ENCODE measurements around the gene LAPTM4A. TPM values are rescaled to one million over a fixed set of nuclear protein-coding genes. Genes with fewer than 3 reads are reported as not detected.

Gene LAPTM4A
- total RNA-seq, 1 experiment from 2014 or later = 123 TPM

DNA sequence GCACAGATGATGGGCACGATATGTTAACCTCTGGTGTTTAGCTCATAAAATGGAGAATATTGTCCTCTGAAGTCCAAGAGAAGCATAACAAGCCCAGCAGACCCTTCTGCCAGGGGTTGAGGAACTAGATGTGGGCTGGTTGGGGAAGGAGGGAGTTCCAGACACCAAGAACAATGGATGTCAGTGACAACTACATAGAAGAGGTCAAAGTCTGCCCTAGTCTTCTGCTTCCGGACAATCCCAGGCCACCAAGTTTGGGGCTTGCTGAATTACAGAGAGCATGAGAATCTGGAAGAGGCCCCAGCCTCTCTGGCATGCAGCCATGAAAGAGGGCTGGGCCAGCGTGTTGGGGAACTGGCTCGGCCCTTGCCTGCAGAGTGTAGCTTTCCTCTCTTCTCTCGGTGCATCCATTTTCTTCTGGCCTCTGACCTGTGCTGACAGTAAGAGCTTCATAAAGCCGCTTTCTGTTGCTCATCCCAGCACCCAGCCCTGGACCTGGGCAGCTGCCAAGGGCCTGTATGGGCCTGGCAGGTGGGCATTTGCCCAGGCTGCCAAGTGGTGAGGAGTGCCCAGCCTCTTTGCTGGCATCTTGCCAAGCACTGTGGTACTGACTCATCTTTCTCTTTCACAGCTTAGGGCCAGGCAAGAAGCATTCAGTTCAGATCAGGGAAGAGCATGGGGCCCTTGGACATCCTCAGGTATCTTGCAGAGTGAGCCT lies 14.6 kb upstream of the LAPTM4A start:
- Histone ChIP-seq H3K36me3 (ENCODE audit: control insufficient read depth, insufficient read depth, low read length) (no peaks in the 10 kb centered on the region), H3K4me3 (ENCODE audit: low read depth in 2 of 2, low read length in 2 of 2) (no peak overlapping the region), H3K9me3 (ENCODE audit: control insufficient read depth, insufficient read depth, low read depth, low read length) (no peaks in the 10 kb centered on the region), H3K27me3 (ENCODE audit: control insufficient read depth, insufficient read depth, low read length) (no peaks in the 10 kb centered on the region), H3K27ac (ENCODE audit: low read length) (no peak overlapping the region), H3K4me1 (ENCODE audit: control insufficient read depth, insufficient read depth, low read length) (no peaks in the 10 kb centered on the region)
- TF ChIP-seq POLR2AphosphoS5 (IDR thresholded peaks at IDR 0.05; ENCODE audit: low read depth, low read length) (no peak), SIN3A (IDR thresholded peaks at IDR 0.05; ENCODE audit: borderline replicate concordance, insufficient read depth, low read depth, low read length) (no peak), TCF7L2 (IDR thresholded peaks at IDR 0.05; ENCODE audit: low read depth, low read length) (no peak)
- TF ChIP-seq, protein P1, sequence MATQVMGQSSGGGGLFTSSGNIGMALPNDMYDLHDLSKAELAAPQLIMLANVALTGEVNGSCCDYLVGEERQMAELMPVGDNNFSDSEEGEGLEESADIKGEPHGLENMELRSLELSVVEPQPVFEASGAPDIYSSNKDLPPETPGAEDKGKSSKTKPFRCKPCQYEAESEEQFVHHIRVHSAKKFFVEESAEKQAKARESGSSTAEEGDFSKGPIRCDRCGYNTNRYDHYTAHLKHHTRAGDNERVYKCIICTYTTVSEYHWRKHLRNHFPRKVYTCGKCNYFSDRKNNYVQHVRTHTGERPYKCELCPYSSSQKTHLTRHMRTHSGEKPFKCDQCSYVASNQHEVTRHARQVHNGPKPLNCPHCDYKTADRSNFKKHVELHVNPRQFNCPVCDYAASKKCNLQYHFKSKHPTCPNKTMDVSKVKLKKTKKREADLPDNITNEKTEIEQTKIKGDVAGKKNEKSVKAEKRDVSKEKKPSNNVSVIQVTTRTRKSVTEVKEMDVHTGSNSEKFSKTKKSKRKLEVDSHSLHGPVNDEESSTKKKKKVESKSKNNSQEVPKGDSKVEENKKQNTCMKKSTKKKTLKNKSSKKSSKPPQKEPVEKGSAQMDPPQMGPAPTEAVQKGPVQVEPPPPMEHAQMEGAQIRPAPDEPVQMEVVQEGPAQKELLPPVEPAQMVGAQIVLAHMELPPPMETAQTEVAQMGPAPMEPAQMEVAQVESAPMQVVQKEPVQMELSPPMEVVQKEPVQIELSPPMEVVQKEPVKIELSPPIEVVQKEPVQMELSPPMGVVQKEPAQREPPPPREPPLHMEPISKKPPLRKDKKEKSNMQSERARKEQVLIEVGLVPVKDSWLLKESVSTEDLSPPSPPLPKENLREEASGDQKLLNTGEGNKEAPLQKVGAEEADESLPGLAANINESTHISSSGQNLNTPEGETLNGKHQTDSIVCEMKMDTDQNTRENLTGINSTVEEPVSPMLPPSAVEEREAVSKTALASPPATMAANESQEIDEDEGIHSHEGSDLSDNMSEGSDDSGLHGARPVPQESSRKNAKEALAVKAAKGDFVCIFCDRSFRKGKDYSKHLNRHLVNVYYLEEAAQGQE (IDR thresholded peaks at IDR 0.05; ENCODE audit: insufficient read depth in 1 of 2, low read depth in 2 of 2, low read length in 1 of 2) = no peak
- TF ChIP-seq, protein P2, sequence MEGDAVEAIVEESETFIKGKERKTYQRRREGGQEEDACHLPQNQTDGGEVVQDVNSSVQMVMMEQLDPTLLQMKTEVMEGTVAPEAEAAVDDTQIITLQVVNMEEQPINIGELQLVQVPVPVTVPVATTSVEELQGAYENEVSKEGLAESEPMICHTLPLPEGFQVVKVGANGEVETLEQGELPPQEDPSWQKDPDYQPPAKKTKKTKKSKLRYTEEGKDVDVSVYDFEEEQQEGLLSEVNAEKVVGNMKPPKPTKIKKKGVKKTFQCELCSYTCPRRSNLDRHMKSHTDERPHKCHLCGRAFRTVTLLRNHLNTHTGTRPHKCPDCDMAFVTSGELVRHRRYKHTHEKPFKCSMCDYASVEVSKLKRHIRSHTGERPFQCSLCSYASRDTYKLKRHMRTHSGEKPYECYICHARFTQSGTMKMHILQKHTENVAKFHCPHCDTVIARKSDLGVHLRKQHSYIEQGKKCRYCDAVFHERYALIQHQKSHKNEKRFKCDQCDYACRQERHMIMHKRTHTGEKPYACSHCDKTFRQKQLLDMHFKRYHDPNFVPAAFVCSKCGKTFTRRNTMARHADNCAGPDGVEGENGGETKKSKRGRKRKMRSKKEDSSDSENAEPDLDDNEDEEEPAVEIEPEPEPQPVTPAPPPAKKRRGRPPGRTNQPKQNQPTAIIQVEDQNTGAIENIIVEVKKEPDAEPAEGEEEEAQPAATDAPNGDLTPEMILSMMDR (IDR thresholded peaks at IDR 0.05) = no peak
- ChIA-PET POLR2A (no interaction called here), CTCF (interaction anchor here (0.6 kb wide), 1 partner anchor 11 kb away, joined by 8 read pairs; no protein-coding TSS in a partner anchor)
- DNase-seq (ENCODE audit: low read depth, low spot score) (no peak), ATAC-seq (peak; percentile 64; the same call in 1 of the 2 replicates)
- intact Hi-C loops (cut with micrococcal nuclease; ENCODE audit: unreplicated experiment) = no loop called here
- in situ Hi-C loops (cut with HindIII; ENCODE audit: low pct_unique_long_range_greater_than_20kb, low sequenced_read_pairs) = no loop called here
- no TSS peak for BruUV-seq (replicated peaks)

DNA sequence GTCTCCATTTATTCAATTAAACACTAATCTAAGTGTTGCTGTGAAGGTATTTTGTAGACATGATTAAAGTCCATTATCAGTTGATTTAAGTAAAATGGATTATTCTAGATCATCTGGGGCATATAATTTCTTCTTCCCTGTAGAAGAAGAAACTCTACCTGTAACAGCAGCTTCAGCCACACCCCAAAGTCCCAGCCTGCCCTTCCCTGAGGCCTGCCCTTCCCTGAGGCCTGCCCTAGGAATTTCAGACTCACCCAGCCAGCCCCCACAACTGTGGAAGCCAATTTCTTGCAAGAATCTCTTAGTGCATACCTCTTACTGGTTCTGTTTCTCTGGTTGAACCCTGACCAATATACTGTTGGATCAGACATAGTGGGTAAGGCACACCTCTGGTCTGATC lies 13.4 kb upstream of the LAPTM4A start:
- H3K9me3 ChIP-seq (ENCODE audit: control insufficient read depth, insufficient read depth, low read depth, low read length) = no peaks in the 10 kb centered on the region
- H3K36me3 ChIP-seq (ENCODE audit: control insufficient read depth, insufficient read depth, low read length) = no peaks in the 10 kb centered on the region
- no peak overlapping the region for H3K4me3 ChIP-seq (ENCODE audit: low read depth in 2 of 2, low read length in 2 of 2)
- in situ Hi-C loops (cut with HindIII; ENCODE audit: low pct_unique_long_range_greater_than_20kb, low sequenced_read_pairs) (no loop called here), intact Hi-C loops (cut with micrococcal nuclease; ENCODE audit: unreplicated experiment) (no loop called here)
- H3K4me1 ChIP-seq (ENCODE audit: control insufficient read depth, insufficient read depth, low read length) = no peaks in the 10 kb centered on the region
- CTCF ChIA-PET = no interaction called here
- no peak for TF ChIP-seq POLR2AphosphoS5 (IDR thresholded peaks at IDR 0.05; ENCODE audit: low read depth, low read length)
- TF ChIP-seq SIN3A (IDR thresholded peaks at IDR 0.05; ENCODE audit: borderline replicate concordance, insufficient read depth, low read depth, low read length) = no peak
- no peak for TF ChIP-seq TCF7L2 (IDR thresholded peaks at IDR 0.05; ENCODE audit: low read depth, low read length)
- TF ChIP-seq, protein P2 (IDR thresholded peaks at IDR 0.05) = no peak
- TF ChIP-seq, protein P1 (IDR thresholded peaks at IDR 0.05; ENCODE audit: insufficient read depth in 1 of 2, low read depth in 2 of 2, low read length in 1 of 2) = no peak
- POLR2A ChIA-PET = no interaction called here
- DNase-seq (ENCODE audit: low read depth, low spot score) = no peak
- H3K27me3 ChIP-seq (ENCODE audit: control insufficient read depth, insufficient read depth, low read length) = no peaks in the 10 kb centered on the region
- no peak overlapping the region for H3K27ac ChIP-seq (ENCODE audit: low read length)
- ATAC-seq = no peak
- BruUV-seq (replicated peaks) = no TSS peak
